HL-60 (cell line): ENCODE data around the gene CPAMD8.

Experiments used
- DNase-seq, 2 experiments: peaks; one replicate each; pipeline ENCODE4 v3.0.0-alpha.2; 2010 to 2020; ENCODE audit warnings: low read depth in 1 of 2, low spot score in 1 of 2
- H3K27ac ChIP-seq: fragments of 250-450 bp; sonication (Bioruptor Pico); replicated peaks from 2 replicates; pipeline ENCODE4 v1.5.1; 2020; ENCODE audit warnings: mild to moderate bottlenecking, moderate library complexity
- H3K27me3 ChIP-seq: fragments of 250-450 bp; sonication (Bioruptor Pico); 2 replicates; pipeline ENCODE4 v1.5.1; 2021; ENCODE audit warnings: mild to moderate bottlenecking, moderate library complexity; ENCODE audit not compliant: insufficient read depth, poor library complexity, severe bottlenecking
- H3K4me3 ChIP-seq: replicated peaks from 2 replicates; pipeline ENCODE4 v1.5.1; 2011; ENCODE audit warnings: mild to moderate bottlenecking, control low read depth, low read length; ENCODE audit not compliant: insufficient read depth
- CTCF ChIP-seq: IDR thresholded peaks from one replicate; pipeline ENCODE4 v1.5.1; 2011; ENCODE audit warnings: low read length, control low read depth, inconsistent platforms; ENCODE audit not compliant: insufficient read depth
- GABPA ChIP-seq: IDR thresholded peaks from 2 replicates; pipeline ENCODE4 v1.6.1; 2012; ENCODE audit warnings: low read depth
- POLR2AphosphoS5 ChIP-seq: IDR thresholded peaks from 2 replicates; pipeline ENCODE4 v1.6.1; 2012; ENCODE audit warnings: low read depth
- REST ChIP-seq: IDR thresholded peaks from 2 replicates; pipeline ENCODE4 v1.6.1; 2012; ENCODE audit warnings: low read depth; ENCODE audit not compliant: insufficient replicate concordance
- SPI1 ChIP-seq: IDR thresholded peaks from 2 replicates; pipeline ENCODE4 v1.6.1; 2012; ENCODE audit warnings: low read depth, mild to moderate bottlenecking, borderline replicate concordance

Gene CPAMD8

DNA sequence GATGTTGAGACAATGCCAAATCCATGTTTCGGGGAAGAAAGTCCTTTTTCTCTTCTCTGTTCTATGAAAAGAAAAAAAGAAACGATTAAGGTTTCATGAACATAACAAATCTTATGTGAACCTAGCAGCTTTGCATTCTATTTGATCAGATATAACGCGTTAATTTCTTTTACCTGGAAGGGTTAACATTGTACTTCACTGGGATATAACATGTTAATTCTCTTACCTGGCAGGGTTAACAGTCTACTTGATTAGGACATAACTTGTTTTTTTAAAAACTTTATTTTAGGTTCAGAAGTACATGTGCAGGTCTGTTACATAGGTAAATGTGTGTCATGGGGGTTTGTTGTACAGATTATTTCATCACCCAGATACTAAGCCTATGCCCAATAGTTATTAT, 68.8 kb downstream of the CPAMD8 start:
- DNase-seq = no peak
- TF ChIP-seq REST = no peak
- TF ChIP-seq POLR2AphosphoS5 = no peak
- TF ChIP-seq SPI1 = no peak
- TF ChIP-seq CTCF = no peak
- TF ChIP-seq GABPA = no peak
- H3K4me3 ChIP-seq = no peak overlapping the region
- no peak overlapping the region for H3K27ac ChIP-seq
- no peaks in the 10 kb centered on the region for H3K27me3 ChIP-seq

DNA sequence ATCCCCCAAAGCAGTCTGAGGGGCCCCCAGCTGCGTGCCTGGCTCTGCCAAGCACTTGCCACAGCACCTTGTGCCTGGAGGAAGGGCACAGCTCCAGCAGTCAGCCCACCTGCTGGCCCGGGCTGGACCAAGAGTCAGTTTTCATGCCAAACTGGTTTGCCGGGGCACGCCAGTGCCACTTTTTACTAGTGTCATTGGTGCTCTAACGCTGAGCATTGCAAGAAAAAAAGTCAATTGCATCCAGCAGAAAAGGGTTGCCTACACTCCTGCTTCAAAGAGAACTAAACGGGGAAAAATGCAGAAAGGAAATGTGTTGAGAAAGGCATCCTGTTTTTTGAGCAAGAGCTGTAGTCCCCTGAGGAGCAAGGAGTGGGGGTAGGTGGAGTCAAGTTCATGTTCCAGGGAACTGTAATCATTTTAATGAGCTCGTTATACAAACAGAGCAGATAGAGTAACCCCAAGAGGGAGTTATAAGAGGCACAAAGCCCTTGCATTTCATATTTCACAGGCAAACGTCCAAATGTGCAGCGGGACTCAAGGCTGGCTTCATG, 69.4 kb downstream of the CPAMD8 start:
- Histone ChIP-seq H3K27me3 (no peaks in the 10 kb centered on the region), H3K27ac (no peak overlapping the region), H3K4me3 (no peak overlapping the region)
- DNase-seq = peak in 1 of 2 experiments; percentile 2
- no peak for TF ChIP-seq GABPA
- TF ChIP-seq SPI1 = no peak
- no peak for TF ChIP-seq REST
- TF ChIP-seq POLR2AphosphoS5 = no peak
- TF ChIP-seq CTCF = no peak

GRCh38 chr19:16955161-16955560, 71.4 kb downstream of the CPAMD8 start:
- no peaks in the 10 kb centered on the region for H3K27me3 ChIP-seq
- TF ChIP-seq REST = no peak
- no peak for TF ChIP-seq CTCF
- TF ChIP-seq SPI1 = no peak
- TF ChIP-seq GABPA = no peak
- TF ChIP-seq POLR2AphosphoS5 = no peak
- H3K27ac ChIP-seq = no peak overlapping the region

More at GRCh38 chr19:16955161-16955560, 71.4 kb downstream of the CPAMD8 start:
- DNase-seq = no peak
- no peak overlapping the region for H3K4me3 ChIP-seq
